Rectal smooth muscle tissue (tissue), 1 donor: ENCODE results near the gene DYNC2LI1.

Experiments used
- H3K27ac ChIP-seq: one replicate; pipeline ENCODE4 v1.7.0; 2013; ENCODE audit warnings: low read depth, low read length, inconsistent platforms
- H3K27me3 ChIP-seq: one replicate; pipeline ENCODE4 v1.7.0; 2013; ENCODE audit warnings: low read length; ENCODE audit not compliant: control insufficient read depth, insufficient read depth
- H3K36me3 ChIP-seq: one replicate; pipeline ENCODE4 v1.7.0; 2013; ENCODE audit warnings: low read length; ENCODE audit not compliant: control insufficient read depth, insufficient read depth
- H3K4me1 ChIP-seq: one replicate; pipeline ENCODE4 v1.7.0; 2013; ENCODE audit warnings: low read length; ENCODE audit not compliant: control insufficient read depth, insufficient read depth
- H3K4me3 ChIP-seq: one replicate; pipeline ENCODE4 v1.7.0; 2013; ENCODE audit warnings: low read length
- H3K9ac ChIP-seq: one replicate; pipeline ENCODE4 v1.7.0; 2013; ENCODE audit warnings: low read length

DYNC2LI1 gene

GRCh38 chr2:43743706-43744105 is 30.1 kb upstream of the DYNC2LI1 start:
- H3K36me3 ChIP-seq = no peaks in the 10 kb centered on the region

GRCh38 chr2:43745457-43745856 is 28.4 kb upstream of the DYNC2LI1 start:
- no peak overlapping the region for H3K4me3 ChIP-seq
- no peak overlapping the region for H3K27ac ChIP-seq
- peaks cover 4% of the 10 kb centered on the region for H3K4me1 ChIP-seq
- H3K9ac ChIP-seq = no peak overlapping the region
- H3K36me3 ChIP-seq = no peaks in the 10 kb centered on the region
- H3K27me3 ChIP-seq = no peaks in the 10 kb centered on the region

More at GRCh38 chr2:43743706-43744105, 30.1 kb upstream of the DYNC2LI1 start:
- Histone ChIP-seq H3K27me3 (no peaks in the 10 kb centered on the region), H3K27ac (no peak overlapping the region), H3K4me3 (no peak overlapping the region), H3K4me1 (peaks cover 4% of the 10 kb centered on the region), H3K9ac (no peak overlapping the region)

- Histone ChIP-seq H3K4me3 (no peak overlapping the region), H3K27ac (no peak overlapping the region), H3K27me3 (no peaks in the 10 kb centered on the region), H3K36me3 (no peaks in the 10 kb centered on the region), H3K4me1 (peaks cover 4% of the 10 kb centered on the region), H3K9ac (no peak overlapping the region)
These were observed 25.5 kb upstream of the DYNC2LI1 start for GRCh38 chr2:43748333-43748732.

GRCh38 chr2:43749583-43749982 is 24.3 kb upstream of the DYNC2LI1 start:
- H3K9ac ChIP-seq = no peak overlapping the region
- H3K27ac ChIP-seq = no peak overlapping the region
- H3K27me3 ChIP-seq = no peaks in the 10 kb centered on the region
- H3K4me1 ChIP-seq = no peaks in the 10 kb centered on the region
- H3K4me3 ChIP-seq = no peak overlapping the region
- no peaks in the 10 kb centered on the region for H3K36me3 ChIP-seq

GRCh38 chr2:43751476-43751990 is 22.3 kb upstream of the DYNC2LI1 start:
- Histone ChIP-seq H3K27ac (no peak overlapping the region), H3K9ac (no peak overlapping the region), H3K4me1 (no peaks in the 10 kb centered on the region)

GRCh38 chr2:43752302-43752701 is 21.5 kb upstream of the DYNC2LI1 start:
- Histone ChIP-seq H3K9ac (no peak overlapping the region), H3K27me3 (no peaks in the 10 kb centered on the region), H3K4me1 (no peaks in the 10 kb centered on the region), H3K36me3 (no peaks in the 10 kb centered on the region), H3K4me3 (no peak overlapping the region), H3K27ac (no peak overlapping the region)

More at GRCh38 chr2:43751476-43751990, 22.3 kb upstream of the DYNC2LI1 start:
- Histone ChIP-seq H3K4me3 (no peak overlapping the region), H3K36me3 (no peaks in the 10 kb centered on the region), H3K27me3 (no peaks in the 10 kb centered on the region)

GRCh38 chr2:43754180-43754579 is 19.7 kb upstream of the DYNC2LI1 start:
- H3K36me3 ChIP-seq = no peaks in the 10 kb centered on the region
- H3K4me1 ChIP-seq = no peaks in the 10 kb centered on the region
- H3K27me3 ChIP-seq = no peaks in the 10 kb centered on the region
- H3K4me3 ChIP-seq = no peak overlapping the region
- no peak overlapping the region for H3K27ac ChIP-seq
- no peak overlapping the region for H3K9ac ChIP-seq

GRCh38 chr2:43758739-43759138 is 15.1 kb upstream of the DYNC2LI1 start:
- no peaks in the 10 kb centered on the region for H3K36me3 ChIP-seq

GRCh38 chr2:43759195-43759594 is 14.6 kb upstream of the DYNC2LI1 start:
- H3K4me1 ChIP-seq = no peaks in the 10 kb centered on the region
- no peak overlapping the region for H3K27ac ChIP-seq
- no peaks in the 10 kb centered on the region for H3K36me3 ChIP-seq

More at GRCh38 chr2:43758739-43759138, 15.1 kb upstream of the DYNC2LI1 start:
- H3K27ac ChIP-seq = no peak overlapping the region
- no peaks in the 10 kb centered on the region for H3K27me3 ChIP-seq
- H3K4me1 ChIP-seq = no peaks in the 10 kb centered on the region
- no peak overlapping the region for H3K9ac ChIP-seq
- no peak overlapping the region for H3K4me3 ChIP-seq

GRCh38 chr2:43762286-43762685 is 11.6 kb upstream of the DYNC2LI1 start:
- Histone ChIP-seq H3K4me3 (no peak overlapping the region), H3K27ac (no peak overlapping the region), H3K27me3 (no peaks in the 10 kb centered on the region), H3K9ac (no peak overlapping the region), H3K36me3 (no peaks in the 10 kb centered on the region), H3K4me1 (no peaks in the 10 kb centered on the region)

More at GRCh38 chr2:43759195-43759594, 14.6 kb upstream of the DYNC2LI1 start:
- Histone ChIP-seq H3K27me3 (no peaks in the 10 kb centered on the region), H3K4me3 (no peak overlapping the region), H3K9ac (no peak overlapping the region)

- no peak overlapping the region for H3K4me3 ChIP-seq
- no peaks in the 10 kb centered on the region for H3K27me3 ChIP-seq
- no peak overlapping the region for H3K27ac ChIP-seq
- no peaks in the 10 kb centered on the region for H3K4me1 ChIP-seq
- H3K36me3 ChIP-seq = no peaks in the 10 kb centered on the region
- no peak overlapping the region for H3K9ac ChIP-seq
These were observed 10.7 kb upstream of the DYNC2LI1 start for GRCh38 chr2:43763091-43763490.

- Histone ChIP-seq H3K36me3 (no peaks in the 10 kb centered on the region), H3K4me3 (no peak overlapping the region), H3K4me1 (no peaks in the 10 kb centered on the region), H3K27ac (no peak overlapping the region), H3K9ac (no peak overlapping the region), H3K27me3 (no peaks in the 10 kb centered on the region)
These were observed 9.6 kb upstream of the DYNC2LI1 start for GRCh38 chr2:43764086-43764705.

GRCh38 chr2:43766006-43766405 is 7.8 kb upstream of the DYNC2LI1 start:
- no peaks in the 10 kb centered on the region for H3K36me3 ChIP-seq
- H3K27me3 ChIP-seq = no peaks in the 10 kb centered on the region
- no peaks in the 10 kb centered on the region for H3K4me1 ChIP-seq
- no peak overlapping the region for H3K4me3 ChIP-seq
- H3K27ac ChIP-seq = no peak overlapping the region
- H3K9ac ChIP-seq = no peak overlapping the region
